ENCODE measurements around the gene POLD3.
"Not testable (repeated sequence)": the region's sequence is repeated elsewhere in the genome, so short reads cannot be mapped to it uniquely, and the experiment has no call there.

The POLD3 gene

DNA sequence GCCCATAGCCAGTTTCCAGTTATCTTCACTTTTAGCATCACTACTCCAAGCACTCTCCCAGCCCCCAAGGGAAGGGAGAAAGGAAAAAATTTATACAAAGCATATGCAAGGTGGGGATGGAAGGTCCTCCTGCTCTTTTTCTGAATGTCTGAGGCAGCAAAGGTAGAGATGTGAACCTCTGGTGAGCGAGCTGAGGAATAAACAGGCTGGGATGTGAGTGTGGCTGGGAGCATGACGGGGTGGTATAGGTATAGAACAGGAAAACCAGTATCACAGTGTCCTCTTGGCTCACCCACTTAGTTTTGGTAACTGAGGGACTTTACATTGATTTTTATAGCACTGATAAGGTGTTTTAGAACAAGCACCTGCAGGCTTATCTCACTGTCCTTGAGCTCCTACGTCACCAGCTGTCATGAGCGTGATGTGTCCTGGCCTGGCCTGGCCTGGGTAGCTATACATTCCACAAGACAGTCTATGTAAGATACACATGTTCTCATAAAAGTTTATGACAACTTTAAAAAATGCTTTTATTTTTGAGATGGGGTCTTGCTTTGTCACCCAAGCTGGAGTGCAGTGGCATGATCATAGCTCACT is 10.3 kb upstream of the POLD3 start:
- DNase-seq (ENCODE audit: insufficient read length, low spot score) (no peak), FAIRE-seq (no peak)

DNA sequence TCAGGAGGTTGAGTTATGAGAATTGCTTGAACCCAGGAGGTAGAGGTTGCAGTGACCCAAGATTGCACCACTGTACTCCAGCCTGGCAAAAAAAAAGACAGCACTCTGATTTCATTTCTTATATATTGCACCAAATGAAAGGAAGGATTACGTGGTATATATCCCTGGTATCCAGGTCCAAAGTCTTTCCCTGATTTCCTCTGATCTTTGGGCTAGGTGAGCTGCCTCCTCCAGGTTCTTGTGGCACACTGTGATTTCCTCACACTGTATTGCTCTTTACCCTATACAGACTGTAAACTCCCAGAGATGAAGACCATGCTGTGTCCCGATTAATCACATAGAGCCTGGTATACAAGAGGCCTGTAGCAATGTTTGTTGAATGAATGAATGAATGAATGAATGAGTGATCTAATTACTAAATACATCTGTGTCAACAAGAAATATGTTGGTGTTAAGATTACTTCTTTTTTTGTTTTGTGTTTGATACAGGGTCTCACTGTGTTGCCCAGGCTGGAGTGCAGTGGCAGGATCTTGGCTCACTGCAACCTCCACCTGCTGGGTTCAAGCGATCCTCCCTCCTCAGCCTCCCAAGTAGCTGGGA is 9.3 kb upstream of the POLD3 start:
- DNase-seq (ENCODE audit: insufficient read length, low spot score) (no peak), FAIRE-seq (no peak)

DNA sequence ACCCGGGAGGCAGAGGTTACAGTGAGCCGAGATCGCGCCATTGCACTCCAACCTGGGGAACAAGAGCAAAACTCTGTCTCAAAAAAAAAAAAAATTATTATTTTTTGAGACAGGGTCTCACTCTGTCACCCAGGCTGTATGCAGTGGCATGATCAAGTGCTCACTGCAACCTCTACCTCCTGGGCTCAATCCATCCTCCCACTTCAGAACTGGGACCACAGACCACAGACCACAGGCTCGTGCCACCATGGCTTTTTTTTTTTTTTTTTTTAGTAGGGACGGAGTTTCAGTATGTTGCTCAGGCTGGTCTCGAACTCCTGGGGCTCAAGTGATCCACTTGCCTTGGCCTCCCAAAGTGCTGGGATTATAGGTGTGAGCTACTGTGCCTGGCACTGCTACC is 1.9 kb upstream of the POLD3 start:
- FAIRE-seq; DNase-seq (ENCODE audit: insufficient read length, low spot score): not testable (repeated sequence)

DNA sequence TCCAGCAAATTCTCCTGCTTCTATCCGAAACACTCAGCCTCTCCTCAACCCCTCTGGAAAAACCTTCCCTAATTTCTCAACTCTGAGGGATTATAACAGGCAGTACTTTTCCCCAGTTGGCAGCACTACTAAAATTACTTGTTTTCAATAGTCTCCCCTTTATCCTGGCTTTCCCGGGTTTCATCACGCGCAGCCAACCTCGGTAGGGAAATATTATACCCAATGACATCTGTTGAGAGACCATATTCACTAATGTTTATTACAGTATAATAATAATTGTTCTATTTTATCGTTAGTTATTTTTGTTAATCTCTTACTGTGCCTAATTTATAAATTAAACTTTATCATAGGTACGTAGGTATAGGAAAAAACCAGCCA is 330 bp upstream of the POLD3 start:
- DNase-seq (ENCODE audit: insufficient read length, low spot score): no peak
- FAIRE-seq: no peak

DNA sequence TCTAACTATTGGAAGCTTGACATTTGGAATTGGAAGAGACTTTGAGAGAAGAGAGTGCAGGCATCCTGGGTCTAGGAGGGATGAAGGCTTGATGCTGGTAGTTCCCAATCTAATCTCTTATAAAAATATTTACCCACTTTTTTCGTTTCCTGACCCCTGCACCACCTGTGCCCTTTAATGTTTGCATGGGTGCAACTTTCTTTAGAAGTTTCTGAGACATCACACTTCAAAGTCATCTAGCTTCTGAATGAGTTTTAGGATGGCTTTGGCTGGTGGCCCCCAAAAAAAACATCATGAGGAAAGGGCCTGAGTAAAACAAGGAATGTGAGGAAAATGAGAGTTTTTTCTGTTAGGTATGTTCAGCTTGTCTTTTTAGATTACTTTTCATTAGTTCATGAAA is 1.1 kb downstream of the POLD3 start:
- no peak for FAIRE-seq
- DNase-seq (ENCODE audit: insufficient read length, low spot score): no peak

DNA sequence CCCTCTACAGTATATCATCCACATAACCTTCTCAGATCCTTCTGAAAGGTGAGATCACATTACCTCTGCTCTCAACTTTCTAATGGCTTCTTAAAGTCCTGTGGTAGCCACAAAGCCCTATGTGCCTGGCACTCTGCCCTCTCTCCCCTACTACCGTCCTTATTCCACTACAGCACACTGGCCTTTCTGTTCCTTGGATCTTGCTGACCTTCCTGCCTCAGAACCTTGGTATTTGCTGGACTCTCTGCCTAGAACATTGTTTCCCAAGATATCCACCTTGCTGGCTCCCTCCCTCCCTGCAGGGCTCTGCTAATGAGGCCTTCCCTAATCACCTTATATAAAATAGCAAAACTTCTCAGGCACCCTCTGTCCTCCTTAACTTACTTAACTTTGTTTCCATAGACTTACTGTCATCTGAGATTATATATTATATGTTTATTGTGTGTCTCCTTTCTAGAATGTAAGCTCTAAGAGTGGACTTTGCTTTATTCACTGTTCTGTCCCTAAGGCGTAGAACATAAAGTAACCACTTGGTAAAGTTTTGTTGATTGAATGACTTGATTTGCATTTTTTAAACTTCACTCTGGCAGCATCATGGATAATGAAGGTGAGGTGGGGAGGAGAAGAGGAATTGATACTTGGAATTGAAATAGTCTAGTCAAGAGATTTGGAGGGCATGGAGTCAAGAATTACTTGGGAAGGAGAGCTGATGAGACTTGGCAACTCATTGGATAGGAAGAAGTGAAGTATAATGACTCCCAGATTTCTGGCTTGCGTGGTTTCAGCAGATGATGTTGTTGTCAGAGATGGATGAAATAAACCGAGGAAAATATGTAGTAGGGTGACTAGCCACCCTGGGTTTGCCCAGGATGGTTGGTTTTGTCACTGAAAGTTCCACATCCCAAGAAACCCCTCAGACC is 10.5 kb downstream of the POLD3 start:
- no peak for DNase-seq (ENCODE audit: insufficient read length, low spot score)
- no peak for FAIRE-seq

DNA sequence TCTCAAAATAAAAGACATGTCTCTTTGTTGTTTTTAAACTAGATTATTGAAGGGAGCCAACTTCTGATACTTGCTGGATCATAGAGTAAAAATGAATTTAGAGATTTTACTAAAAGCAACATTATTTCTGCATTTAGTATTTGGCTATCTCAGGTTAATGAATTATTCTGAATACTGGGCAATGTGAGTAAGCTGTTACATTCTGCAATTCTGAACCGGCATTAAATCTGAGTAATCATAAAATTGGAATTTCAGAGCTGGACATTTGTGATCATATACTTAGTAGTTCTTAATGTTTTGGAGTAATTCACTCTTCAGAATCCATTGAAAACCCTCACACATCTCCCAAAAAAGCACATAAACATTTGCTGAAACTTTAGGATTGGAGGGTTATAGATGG is 11.5 kb downstream of the POLD3 start:
- FAIRE-seq (no peak), DNase-seq (ENCODE audit: insufficient read length, low spot score) (no peak)

DNA sequence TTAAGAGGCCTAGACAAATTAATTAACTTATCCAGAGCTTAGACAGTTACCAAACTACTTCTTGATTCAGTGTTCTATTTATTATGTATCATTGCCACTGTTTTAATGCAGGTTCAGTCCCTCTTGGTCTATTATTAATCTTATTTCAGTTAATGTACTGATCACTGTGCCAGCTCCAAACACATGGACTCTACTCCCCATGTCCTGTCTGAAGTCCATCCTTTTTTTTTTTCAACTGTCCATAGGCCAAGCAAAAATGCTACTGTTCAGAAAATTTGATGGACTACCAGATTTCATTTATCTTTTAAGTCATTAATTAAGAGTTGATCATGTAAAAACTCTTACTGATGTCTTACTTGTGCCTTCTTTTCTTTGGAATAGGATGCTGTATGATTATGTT is 11.9 kb downstream of the POLD3 start:
- DNase-seq (ENCODE audit: insufficient read length, low spot score) (no peak), FAIRE-seq (no peak)

DNA sequence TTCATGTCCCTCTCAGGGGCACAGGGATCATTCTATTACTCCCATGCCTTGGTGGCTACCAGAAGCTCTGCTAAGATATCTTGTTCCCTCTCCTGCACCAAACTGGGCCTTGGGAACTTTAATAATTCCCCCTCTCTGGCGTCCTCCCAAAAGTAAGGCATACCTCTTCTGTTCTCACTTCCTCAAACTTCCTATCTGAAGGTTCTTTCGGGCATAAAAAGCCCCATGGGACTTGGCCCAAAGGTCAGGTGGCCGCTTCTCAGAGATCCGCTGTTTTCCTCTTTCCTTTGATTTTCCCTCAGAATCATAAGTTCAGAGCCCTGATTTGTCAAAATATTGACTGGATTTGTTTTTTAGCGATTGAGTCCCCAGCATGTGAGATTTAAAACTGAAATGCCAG is 13.0 kb downstream of the POLD3 start:
- DNase-seq (ENCODE audit: insufficient read length, low spot score) (no peak), FAIRE-seq (no peak)

DNA sequence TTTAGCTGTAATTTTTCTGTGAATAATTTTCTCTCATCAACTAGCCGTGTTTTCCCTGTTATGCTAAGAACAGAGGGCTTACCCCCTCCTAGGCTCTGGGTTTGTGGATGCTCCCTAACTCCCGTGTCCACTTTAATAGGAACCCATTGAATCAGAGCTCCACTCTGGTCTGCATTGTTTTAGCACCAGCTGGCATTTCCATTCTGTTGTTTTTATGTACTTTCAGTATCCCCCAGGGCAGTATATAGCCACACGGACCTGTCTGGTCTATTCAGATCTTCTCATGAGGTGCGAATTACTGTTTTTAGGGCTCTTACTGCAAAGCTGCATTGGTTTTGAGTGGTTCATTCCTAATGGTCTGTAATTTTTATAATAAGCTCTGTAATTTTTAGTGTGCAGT is 16.0 kb downstream of the POLD3 start:
- FAIRE-seq (no peak), DNase-seq (ENCODE audit: insufficient read length, low spot score) (no peak)

DNA sequence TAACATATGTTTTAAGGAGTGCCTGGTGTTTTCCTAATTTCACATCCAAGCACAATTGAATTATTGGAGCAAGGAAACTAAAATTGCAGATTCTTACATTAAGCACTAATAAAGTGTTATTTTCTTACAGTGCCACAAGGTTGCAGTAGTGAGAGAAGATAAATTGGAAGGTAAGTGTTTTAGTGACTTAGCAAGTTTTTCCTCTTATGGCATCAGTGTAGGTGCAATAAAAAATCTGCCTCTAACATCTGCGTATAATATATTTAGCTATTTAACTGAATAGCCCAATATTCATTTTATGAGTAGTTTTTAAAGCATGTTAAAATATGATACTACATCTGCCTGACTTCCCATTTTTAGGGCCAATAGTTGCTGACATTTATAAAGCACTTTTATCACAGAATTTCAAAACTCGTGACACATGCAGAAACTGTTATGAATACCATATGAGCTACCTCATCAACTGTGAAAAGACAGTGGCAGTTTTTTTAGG is 19.0 kb downstream of the POLD3 start:
- DNase-seq (ENCODE audit: insufficient read length, low spot score): no peak

DNA sequence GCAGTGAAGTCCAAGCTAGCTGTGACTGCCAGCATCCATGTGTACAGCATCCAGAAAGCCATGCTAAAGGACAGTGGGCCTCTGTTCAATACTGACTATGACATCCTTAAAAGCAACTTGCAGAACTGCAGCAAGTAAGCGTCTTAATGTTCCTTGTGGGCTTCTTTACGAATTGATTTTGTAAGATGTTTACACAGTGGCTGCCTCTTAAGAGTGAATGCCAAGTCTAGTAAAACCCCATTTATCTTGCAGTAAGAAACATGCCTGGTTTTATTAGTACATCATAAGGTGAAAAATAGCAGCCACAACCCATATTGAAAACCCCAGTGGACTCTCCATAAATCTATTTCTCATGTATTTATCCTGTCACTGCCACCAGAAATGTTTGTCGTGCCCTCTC is 20.5 kb downstream of the POLD3 start:
- DNase-seq (ENCODE audit: insufficient read length, low spot score): no peak
- FAIRE-seq: no peak

More for the DNA sequence above, 19.0 kb downstream of the POLD3 start:
- peak; percentile 81 for FAIRE-seq

DNA sequence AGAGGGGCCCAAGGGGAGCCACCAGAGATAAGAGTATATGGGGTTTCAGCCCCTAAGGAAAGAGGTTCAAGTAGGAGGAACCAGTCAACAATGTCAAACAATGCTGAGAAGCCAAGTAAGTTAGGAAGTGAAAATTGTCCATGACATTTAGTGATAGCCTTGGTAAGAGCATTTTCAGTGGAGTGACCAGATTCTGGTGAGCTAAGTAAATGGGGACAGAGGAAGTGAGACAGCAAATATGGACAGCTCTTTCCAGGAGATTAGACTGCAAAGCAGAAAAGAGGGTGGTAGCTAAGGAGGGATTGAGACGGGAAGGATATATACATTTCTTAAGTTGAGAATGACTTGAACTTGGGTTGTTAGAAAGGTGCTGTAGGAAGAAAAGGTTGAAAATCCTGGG is 22.9 kb downstream of the POLD3 start:
- FAIRE-seq (no peak), DNase-seq (ENCODE audit: insufficient read length, low spot score) (no peak)

DNA sequence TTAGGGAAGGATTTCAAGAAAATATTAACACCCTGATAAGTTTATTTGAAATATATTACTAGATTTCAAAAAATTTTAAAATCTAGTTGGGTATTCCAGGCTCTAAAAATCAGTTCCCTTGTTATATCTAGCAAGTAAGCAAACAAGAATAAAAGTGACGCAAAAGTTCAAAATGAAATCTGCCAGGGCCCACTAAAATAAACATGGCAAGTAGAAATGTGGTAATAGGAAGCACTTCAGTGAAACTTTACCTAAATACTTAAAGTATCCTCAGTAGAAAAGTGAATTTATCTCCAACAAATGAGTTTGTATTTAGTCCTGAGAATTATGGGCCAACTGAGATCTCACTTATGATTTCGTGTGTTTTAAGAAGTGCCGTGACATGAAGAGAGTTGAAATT is 23.6 kb downstream of the POLD3 start:
- no peak for DNase-seq (ENCODE audit: insufficient read length, low spot score)
- FAIRE-seq: no peak

DNA sequence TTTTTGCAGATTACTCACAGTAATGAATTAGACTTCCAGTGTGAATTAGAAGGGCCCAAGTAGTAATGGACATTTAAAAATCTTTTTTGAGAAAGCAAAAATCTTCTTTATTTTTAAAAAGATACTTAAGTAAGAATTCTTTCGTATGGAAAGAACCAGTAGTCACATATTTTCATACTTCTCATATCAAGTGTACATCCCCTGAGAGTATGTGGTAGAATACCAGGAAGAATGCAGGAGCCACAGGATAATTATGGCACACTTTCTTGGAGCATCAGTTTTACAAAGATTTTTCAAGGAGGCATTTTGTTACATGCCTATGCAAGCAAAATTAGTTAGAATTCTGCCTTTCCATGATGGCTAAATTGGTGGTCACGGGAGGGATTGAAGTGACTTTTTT is 28.1 kb downstream of the POLD3 start:
- DNase-seq (ENCODE audit: insufficient read length, low spot score): no peak

DNA sequence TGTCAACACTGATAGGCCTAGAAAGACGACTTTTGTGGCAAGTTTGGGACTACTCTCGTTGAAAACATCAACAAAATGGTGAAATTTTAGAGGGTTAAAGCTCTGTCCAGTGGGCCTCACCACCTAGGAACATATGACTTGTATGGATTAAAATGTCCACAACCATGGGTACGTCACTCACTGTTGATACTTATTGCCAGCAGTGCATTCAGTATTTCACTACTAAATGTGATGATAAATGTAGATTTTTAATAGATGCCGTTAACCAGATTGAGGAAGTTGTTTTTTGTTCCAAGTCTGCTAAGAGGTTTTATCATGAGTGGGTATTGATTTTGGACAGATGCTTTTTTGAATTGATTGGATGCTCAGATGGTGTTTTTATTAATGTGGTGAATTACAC is 33.7 kb downstream of the POLD3 start:
- FAIRE-seq: no peak

More for the DNA sequence above, 28.1 kb downstream of the POLD3 start:
- no peak for FAIRE-seq

DNA sequence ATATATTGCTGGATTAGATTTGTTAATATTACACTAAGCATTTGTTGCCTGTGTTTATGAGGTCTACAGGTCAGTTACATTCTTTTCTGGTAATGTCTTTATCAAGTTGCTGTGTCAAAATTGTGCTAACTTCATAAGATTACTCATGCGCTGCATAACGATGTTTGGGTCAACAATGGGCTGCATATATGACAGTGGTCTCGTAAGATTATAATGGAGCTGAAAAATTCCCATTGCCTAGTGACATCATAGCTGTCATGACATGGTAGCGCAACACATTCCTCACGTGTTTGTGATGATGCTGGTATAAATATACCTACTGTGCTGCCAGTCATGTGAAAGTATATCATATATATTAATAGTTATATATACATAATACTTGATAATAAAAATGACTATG is 34.2 kb downstream of the POLD3 start:
- no peak for FAIRE-seq

More for the DNA sequence above, 33.7 kb downstream of the POLD3 start:
- DNase-seq (ENCODE audit: insufficient read length, low spot score): no peak

DNA sequence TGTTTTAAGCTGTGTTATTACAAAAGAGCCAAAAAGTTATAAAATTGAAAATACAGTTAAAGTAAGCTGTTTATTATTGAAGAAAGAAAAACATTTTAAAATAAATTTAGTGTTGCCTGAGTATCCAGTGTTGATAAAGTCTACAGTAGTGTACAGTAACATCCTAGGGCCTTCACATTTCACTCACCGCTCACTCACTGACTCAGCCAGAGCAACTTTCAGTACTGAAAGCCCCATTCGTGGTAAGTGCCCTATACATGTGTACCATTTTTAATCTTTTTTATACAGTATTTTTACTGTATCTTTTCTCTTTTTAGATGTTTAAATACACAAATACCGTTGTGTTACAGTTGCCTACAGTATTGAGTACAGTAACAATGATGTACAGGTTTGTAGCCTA is 35.0 kb downstream of the POLD3 start:
- FAIRE-seq: no peak
- no peak for DNase-seq (ENCODE audit: insufficient read length, low spot score)

More for the DNA sequence above, 34.2 kb downstream of the POLD3 start:
- no peak for DNase-seq (ENCODE audit: insufficient read length, low spot score)

DNA sequence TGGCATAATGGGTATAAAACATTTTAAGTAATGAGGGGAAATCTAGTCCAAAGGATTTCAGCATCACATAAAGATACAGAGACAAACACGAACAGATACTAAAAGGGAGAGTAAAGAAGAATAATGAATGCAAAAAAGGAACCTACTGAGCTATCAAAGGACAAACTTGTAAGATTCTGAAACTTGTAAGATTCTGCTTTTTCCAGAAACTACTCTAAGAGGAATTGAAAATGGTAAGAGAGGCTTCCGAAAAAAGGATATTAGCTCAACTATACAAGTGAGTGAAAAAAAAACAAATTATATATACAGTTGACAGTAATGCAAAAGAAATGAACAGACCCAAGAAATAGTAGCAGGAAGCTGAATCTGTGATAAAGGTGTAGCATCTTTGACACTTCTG is 37.7 kb downstream of the POLD3 start:
- peak; percentile 77 for FAIRE-seq
- DNase-seq (ENCODE audit: insufficient read length, low spot score): no peak

DNA sequence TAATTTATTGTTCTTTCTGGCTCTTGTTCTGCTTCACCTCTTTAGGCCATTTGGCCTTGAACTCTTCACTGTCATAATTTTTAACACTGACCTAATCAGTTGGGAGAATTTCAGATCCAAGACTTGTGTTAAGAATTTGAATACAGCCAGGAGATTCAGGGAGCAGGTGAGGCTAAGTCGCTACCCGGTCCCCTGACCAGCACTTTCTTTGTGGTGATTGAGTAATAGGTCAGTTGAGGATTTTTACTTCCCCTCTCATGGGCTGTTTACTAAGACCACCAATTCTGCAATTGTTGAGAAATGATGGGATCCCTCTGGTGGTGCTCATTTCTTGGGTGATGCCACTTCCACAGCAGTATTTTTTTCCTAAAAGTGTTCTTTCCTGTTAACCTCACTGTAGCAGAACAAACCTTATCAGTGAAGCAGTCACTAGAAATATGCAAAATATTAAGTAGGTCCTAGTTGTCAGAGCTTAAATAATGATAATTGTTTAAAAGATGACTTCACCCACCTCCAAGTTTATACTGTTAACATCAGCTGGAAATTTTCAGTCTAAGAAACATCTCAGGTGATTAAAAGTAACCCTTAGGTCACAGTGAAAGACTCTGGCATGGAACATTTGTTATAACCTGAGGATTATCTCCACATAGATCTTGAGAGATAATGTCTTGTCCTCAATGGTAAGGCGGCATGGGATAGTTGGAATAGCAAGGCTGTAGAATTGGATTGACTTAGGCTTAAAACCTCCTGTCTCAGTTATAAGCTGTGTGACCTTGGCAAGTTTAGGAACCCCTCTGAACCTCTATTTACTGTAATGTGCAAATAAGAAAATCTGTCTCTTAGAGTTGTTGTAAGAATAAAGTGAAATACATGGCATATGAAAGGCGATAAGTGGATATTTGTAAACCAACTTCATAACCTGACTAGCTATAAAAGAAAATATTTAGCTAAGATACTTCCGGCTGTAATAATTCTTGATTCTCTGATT is 41.3 kb downstream of the POLD3 start:
- FAIRE-seq (no peak), DNase-seq (ENCODE audit: insufficient read length, low spot score) (no peak)

DNA sequence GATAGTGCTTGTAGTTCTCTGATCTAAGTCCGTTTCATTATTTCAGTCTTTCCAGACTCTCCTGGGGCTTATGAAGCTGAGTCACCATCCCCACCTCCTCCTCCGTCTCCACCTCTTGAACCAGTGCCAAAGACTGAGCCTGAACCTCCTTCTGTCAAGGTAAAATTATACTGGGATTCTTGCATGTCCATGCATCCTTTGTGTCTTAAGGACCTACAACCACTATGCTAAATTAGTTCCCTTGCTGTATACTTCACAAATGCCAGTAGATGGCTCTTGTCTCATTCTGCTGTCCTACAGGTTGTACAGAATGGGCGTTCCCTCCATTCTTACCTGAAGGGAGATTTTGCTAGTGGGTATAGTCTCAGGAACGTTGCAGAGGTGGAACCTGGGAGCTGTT is 42.2 kb downstream of the POLD3 start:
- FAIRE-seq (peak; percentile 21), DNase-seq (ENCODE audit: insufficient read length, low spot score) (no peak)

Data from GM19239 (cell line).